Measurements from ENCODE around the gene PIK3C2A. TPM values are rescaled to one million over a fixed set of nuclear protein-coding genes. Genes with fewer than 3 reads are reported as not detected.
A peak's percentile ranks its signal among the peaks of the same experiment; 100 is the strongest.

The PIK3C2A gene
- total and polyA plus RNA-seq, 2 experiments from 2014 or later = 14.5 to 31.8 TPM

DNA sequence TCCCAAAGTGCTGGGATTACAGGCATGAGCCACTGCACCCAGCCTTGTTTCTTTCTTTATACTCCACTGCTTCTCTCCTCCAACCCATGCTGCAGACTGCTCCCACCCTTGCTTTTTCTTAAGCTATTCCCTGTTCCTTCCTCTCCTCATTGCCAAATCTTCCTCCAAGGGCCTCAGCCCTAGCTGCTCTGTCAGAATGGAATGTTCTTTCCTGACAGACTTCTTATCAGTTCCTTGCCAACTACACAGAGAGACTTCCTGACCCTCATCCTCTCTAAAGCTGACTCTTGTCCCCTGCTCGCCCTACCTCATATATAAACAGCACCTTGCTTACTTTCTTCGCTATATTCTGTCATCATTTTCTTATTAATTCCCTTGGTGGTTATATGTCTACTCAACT is 16.9 kb upstream of the PIK3C2A start:
- Histone ChIP-seq H3K4me1 (ENCODE audit: insufficient read depth) (no peaks in the 10 kb centered on the region), H4K20me1 (ENCODE audit: insufficient read depth) (no peaks in the 10 kb centered on the region), H3K79me2 (ENCODE audit: insufficient read depth) (no peaks in the 10 kb centered on the region), H3K9me3 (ENCODE audit: low read depth) (no peaks in the 10 kb centered on the region), H2AFZ (no peak overlapping the region), H3K4me3 (no peak overlapping the region), H3K4me2 (ENCODE audit: unreplicated experiment) (no peak overlapping the region), H3K9me2 (ENCODE audit: insufficient read depth) (no peaks in the 10 kb centered on the region), H3K27me3 (replicated peaks; ENCODE audit: insufficient read depth) (no peaks in the 10 kb centered on the region), H3K27ac (no peak overlapping the region), H3F3A (ENCODE audit: insufficient read depth) (peaks cover 13% of the 10 kb centered on the region), H3K9ac (no peak overlapping the region), H3K36me3 (ENCODE audit: low read depth) (no peaks in the 10 kb centered on the region)
- in situ Hi-C loops (cut with MboI) = no loop called here
- 85 to 92% methylated on average over 2 of the region's 2 CpGs for WGBS, 2 experiments (ENCODE audit: low coverage in 1 of 2, low lambda C conversion rate in 2 of 2, missing lambda C conversion rate in 2 of 2)
- DNase-seq = no peak
- no peak for TF ChIP-seq EZH2 (IDR thresholded peaks at IDR 0.05; ENCODE audit: insufficient read depth, poor library complexity, severe bottlenecking)
- no peak for TF ChIP-seq EZH2phosphoT487 (IDR thresholded peaks at IDR 0.05; ENCODE audit: insufficient read depth, low read depth)

DNA sequence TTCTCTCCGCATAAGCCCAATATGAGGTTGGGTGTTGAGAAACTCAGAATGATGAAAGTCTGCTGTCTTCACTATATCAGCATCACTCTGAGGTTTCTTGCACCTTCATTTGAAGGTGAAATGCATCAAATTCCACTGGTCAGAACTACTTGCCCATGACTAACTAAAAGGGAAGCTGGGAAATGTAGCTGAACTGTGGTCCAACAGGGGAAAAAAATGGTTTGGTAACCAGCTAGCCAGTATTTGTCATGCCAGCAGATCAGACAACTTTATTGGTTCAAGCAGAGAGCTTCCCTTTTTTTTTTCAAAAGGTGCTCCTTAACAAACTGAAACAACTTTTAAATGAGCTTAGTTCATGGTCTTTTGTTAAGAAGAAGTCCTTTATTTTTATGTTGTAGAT is 14.2 kb upstream of the PIK3C2A start:
- H3K36me3 ChIP-seq (ENCODE audit: low read depth) = no peaks in the 10 kb centered on the region
- no peak overlapping the region for H3K4me2 ChIP-seq (ENCODE audit: unreplicated experiment)
- H3F3A ChIP-seq (ENCODE audit: insufficient read depth) = peaks cover 13% of the 10 kb centered on the region
- TF ChIP-seq EZH2phosphoT487 (IDR thresholded peaks at IDR 0.05; ENCODE audit: insufficient read depth, low read depth) (no peak), EZH2 (IDR thresholded peaks at IDR 0.05; ENCODE audit: insufficient read depth, poor library complexity, severe bottlenecking) (no peak)
- H4K20me1 ChIP-seq (ENCODE audit: insufficient read depth) = no peaks in the 10 kb centered on the region
- no peaks in the 10 kb centered on the region for H3K4me1 ChIP-seq (ENCODE audit: insufficient read depth)
- peak; percentile 71 for DNase-seq
- H3K27ac ChIP-seq = no peak overlapping the region
- H3K9me3 ChIP-seq (ENCODE audit: low read depth) = no peaks in the 10 kb centered on the region
- H3K4me3 ChIP-seq = no peak overlapping the region
- no peak overlapping the region for H2AFZ ChIP-seq
- no peak overlapping the region for H3K9ac ChIP-seq
- no peaks in the 10 kb centered on the region for H3K79me2 ChIP-seq (ENCODE audit: insufficient read depth)
- 94% methylated on average over 1 of the region's 1 CpG for WGBS, 2 experiments (ENCODE audit: low coverage in 1 of 2, low lambda C conversion rate in 2 of 2, missing lambda C conversion rate in 2 of 2)
- no peaks in the 10 kb centered on the region for H3K9me2 ChIP-seq (ENCODE audit: insufficient read depth)
- in situ Hi-C loops (cut with MboI) = no loop called here
- H3K27me3 ChIP-seq (replicated peaks; ENCODE audit: insufficient read depth) = no peaks in the 10 kb centered on the region

DNA sequence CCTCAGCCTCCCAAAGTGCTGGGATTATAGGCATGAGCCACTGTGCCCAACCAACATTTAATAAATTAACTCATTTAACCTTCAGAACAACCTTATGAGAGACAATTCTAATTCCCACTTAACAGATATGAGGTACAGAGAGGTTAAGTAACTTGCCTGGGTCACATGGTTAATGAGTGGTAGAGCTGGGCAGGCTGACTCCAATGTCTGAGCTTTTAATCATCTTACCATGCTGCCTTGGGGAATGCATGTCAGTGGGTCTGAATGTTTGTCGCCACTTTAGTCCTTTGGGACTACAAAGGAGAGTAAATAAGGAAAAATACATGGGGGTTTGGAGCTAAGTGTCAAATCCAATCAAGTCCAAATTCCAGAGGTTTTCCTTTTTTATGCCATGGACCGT is 11.2 kb upstream of the PIK3C2A start:
- no peaks in the 10 kb centered on the region for H3K4me1 ChIP-seq (ENCODE audit: insufficient read depth)
- no peaks in the 10 kb centered on the region for H3K27me3 ChIP-seq (replicated peaks; ENCODE audit: insufficient read depth)
- H3K9me2 ChIP-seq (ENCODE audit: insufficient read depth) = no peaks in the 10 kb centered on the region
- H2AFZ ChIP-seq = no peak overlapping the region
- no peaks in the 10 kb centered on the region for H4K20me1 ChIP-seq (ENCODE audit: insufficient read depth)
- TF ChIP-seq EZH2 (IDR thresholded peaks at IDR 0.05; ENCODE audit: insufficient read depth, poor library complexity, severe bottlenecking) (no peak), EZH2phosphoT487 (IDR thresholded peaks at IDR 0.05; ENCODE audit: insufficient read depth, low read depth) (no peak)
- WGBS, 2 experiments (ENCODE audit: low coverage in 1 of 2, low lambda C conversion rate in 2 of 2, missing lambda C conversion rate in 2 of 2) = 85 to 87% methylated on average over 2 of the region's 2 CpGs
- H3K9me3 ChIP-seq (ENCODE audit: low read depth) = no peaks in the 10 kb centered on the region
- peak; percentile 34 for DNase-seq
- H3K36me3 ChIP-seq (ENCODE audit: low read depth) = no peaks in the 10 kb centered on the region
- H3F3A ChIP-seq (ENCODE audit: insufficient read depth) = peaks cover 13% of the 10 kb centered on the region
- in situ Hi-C loops (cut with MboI) = no loop called here
- H3K4me2 ChIP-seq (ENCODE audit: unreplicated experiment) = no peak overlapping the region
- H3K9ac ChIP-seq = no peak overlapping the region
- no peak overlapping the region for H3K27ac ChIP-seq
- no peak overlapping the region for H3K4me3 ChIP-seq
- no peaks in the 10 kb centered on the region for H3K79me2 ChIP-seq (ENCODE audit: insufficient read depth)

DNA sequence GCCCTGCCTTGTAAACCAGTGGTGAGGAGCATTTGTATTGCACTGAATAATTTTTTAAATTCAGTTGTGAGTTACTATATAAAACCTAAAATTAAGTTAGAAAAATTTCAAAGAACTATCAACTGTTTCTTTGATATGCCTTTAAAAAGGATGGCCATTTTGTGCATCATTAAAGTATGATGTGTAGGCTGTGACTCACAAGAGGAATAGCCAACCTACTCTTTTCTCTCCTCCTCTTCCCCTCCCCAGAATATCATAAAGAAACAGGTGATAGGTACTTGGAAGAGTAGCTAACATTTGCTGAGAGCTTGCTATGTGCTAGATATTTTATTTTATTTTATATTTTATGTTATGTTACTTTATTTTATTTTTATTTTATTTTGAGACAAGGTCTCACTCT is 10.6 kb upstream of the PIK3C2A start:
- Histone ChIP-seq H3K4me3 (no peak overlapping the region), H3F3A (ENCODE audit: insufficient read depth) (peaks cover 13% of the 10 kb centered on the region), H2AFZ (no peak overlapping the region), H3K36me3 (ENCODE audit: low read depth) (no peaks in the 10 kb centered on the region), H3K9me2 (ENCODE audit: insufficient read depth) (no peaks in the 10 kb centered on the region), H3K27me3 (replicated peaks; ENCODE audit: insufficient read depth) (no peaks in the 10 kb centered on the region), H3K79me2 (ENCODE audit: insufficient read depth) (no peaks in the 10 kb centered on the region), H3K27ac (no peak overlapping the region), H3K4me2 (ENCODE audit: unreplicated experiment) (no peak overlapping the region), H3K9ac (no peak overlapping the region), H4K20me1 (ENCODE audit: insufficient read depth) (no peaks in the 10 kb centered on the region), H3K9me3 (ENCODE audit: low read depth) (no peaks in the 10 kb centered on the region), H3K4me1 (ENCODE audit: insufficient read depth) (no peaks in the 10 kb centered on the region)
- TF ChIP-seq EZH2 (IDR thresholded peaks at IDR 0.05; ENCODE audit: insufficient read depth, poor library complexity, severe bottlenecking) (no peak), EZH2phosphoT487 (IDR thresholded peaks at IDR 0.05; ENCODE audit: insufficient read depth, low read depth) (no peak)
- DNase-seq = peak; percentile 19
- in situ Hi-C loops (cut with MboI) = no loop called here

DNA sequence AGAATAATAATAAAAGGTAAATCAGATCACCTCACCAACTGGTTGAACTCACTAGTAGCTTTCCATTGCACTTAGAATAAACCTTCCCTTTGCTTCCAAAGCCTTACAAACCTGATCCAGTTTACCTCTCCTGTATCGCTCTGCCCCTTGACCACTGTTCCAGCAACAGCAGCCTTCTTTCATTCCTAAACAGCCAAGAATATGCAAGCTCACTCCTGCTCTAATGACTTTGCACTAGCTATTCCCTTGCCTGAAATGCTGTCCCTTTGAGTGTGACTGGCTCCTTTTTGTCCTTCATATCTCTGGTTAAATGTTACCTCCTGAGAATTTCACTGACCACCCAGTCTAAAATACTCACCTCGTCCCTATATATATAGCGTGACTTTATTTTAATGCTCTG is 9.6 kb upstream of the PIK3C2A start:
- H3K4me3 ChIP-seq = no peak overlapping the region
- no peaks in the 10 kb centered on the region for H4K20me1 ChIP-seq (ENCODE audit: insufficient read depth)
- no peak overlapping the region for H3K4me2 ChIP-seq (ENCODE audit: unreplicated experiment)
- H3K36me3 ChIP-seq (ENCODE audit: low read depth) = no peaks in the 10 kb centered on the region
- no peaks in the 10 kb centered on the region for H3K9me2 ChIP-seq (ENCODE audit: insufficient read depth)
- no peak overlapping the region for H3K27ac ChIP-seq
- H3K4me1 ChIP-seq (ENCODE audit: insufficient read depth) = no peaks in the 10 kb centered on the region
- H3K27me3 ChIP-seq (replicated peaks; ENCODE audit: insufficient read depth) = no peaks in the 10 kb centered on the region
- peaks cover 11% of the 10 kb centered on the region for H3F3A ChIP-seq (ENCODE audit: insufficient read depth)
- H3K79me2 ChIP-seq (ENCODE audit: insufficient read depth) = no peaks in the 10 kb centered on the region
- no peak for DNase-seq
- in situ Hi-C loops (cut with MboI) = no loop called here
- TF ChIP-seq EZH2 (IDR thresholded peaks at IDR 0.05; ENCODE audit: insufficient read depth, poor library complexity, severe bottlenecking) (no peak), EZH2phosphoT487 (IDR thresholded peaks at IDR 0.05; ENCODE audit: insufficient read depth, low read depth) (no peak)
- H2AFZ ChIP-seq = no peak overlapping the region
- 84 to 91% methylated on average over 3 of the region's 3 CpGs for WGBS, 2 experiments (ENCODE audit: low coverage in 1 of 2, low lambda C conversion rate in 2 of 2, missing lambda C conversion rate in 2 of 2)
- H3K9me3 ChIP-seq (ENCODE audit: low read depth) = no peaks in the 10 kb centered on the region
- no peak overlapping the region for H3K9ac ChIP-seq

Data from GM23248 (cell line).